CMK (cell line): Measurements from ENCODE around the gene IMMP2L.
"Not testable (repeated sequence)": the region's sequence is repeated elsewhere in the genome, so short reads cannot be mapped to it uniquely, and the experiment has no call there.

ENCODE experiments used
- DNase-seq: peaks from one replicate; pipeline ENCODE4 v3.0.0-alpha.2; 2010; ENCODE audit warnings: low read depth

Gene IMMP2L

GRCh38 chr7:110718503-110719205 lies 843.6 kb downstream of the IMMP2L start:
- DNase-seq = no peak

- DNase-seq = no peak
Observed at GRCh38 chr7:110704225-110704624, 858.1 kb downstream of the IMMP2L start.

GRCh38 chr7:110698576-110698975 lies 863.7 kb downstream of the IMMP2L start:
- DNase-seq = no peak

- no peak for DNase-seq
Observed at GRCh38 chr7:110693344-110693743, 868.9 kb downstream of the IMMP2L start.

DNA sequence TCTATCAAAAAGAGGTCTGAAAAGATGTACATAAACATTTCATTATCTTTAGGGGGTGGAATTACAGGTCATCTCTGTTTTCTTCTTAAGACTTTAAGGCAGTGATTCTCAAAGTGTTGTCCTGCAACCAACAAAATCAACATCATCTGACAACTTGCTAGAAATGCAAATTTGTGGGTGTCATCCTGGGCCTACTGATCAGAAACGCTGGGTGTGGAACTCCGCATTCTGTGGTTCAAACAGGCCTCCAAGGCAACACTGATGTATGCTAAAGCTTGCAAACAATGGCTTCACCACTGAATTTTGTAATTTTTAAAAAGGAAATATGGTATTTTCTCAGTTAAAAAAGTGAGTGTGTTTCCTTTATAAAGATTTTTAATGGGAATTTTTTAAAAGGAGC lies 873.4 kb downstream of the IMMP2L start:
- no peak for DNase-seq

- DNase-seq = no peak
Observed at GRCh38 chr7:110685899-110686298, 876.4 kb downstream of the IMMP2L start.

GRCh38 chr7:110681941-110682340 lies 880.4 kb downstream of the IMMP2L start:
- no peak for DNase-seq

- DNase-seq = no peak
Observed at GRCh38 chr7:110677405-110677804, 884.9 kb downstream of the IMMP2L start.

DNA sequence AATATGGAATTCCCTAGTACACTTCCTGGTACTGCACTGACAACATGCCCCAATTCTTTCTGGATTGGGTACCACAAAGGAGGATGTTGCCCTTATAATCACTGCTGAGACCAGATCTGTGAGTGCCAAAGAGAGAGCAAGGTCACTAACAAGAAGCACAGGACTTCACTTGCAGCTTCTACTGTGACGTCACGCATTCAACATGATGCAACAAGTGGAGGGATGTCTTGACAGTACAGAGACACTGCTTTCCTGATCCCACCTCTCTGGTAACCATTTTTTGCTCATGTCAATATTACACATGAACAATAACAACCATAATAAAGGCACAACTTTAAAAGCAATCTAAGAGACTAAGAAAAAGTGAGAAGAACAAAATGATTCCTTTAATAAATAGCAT lies 885.5 kb downstream of the IMMP2L start:
- no peak for DNase-seq

DNA sequence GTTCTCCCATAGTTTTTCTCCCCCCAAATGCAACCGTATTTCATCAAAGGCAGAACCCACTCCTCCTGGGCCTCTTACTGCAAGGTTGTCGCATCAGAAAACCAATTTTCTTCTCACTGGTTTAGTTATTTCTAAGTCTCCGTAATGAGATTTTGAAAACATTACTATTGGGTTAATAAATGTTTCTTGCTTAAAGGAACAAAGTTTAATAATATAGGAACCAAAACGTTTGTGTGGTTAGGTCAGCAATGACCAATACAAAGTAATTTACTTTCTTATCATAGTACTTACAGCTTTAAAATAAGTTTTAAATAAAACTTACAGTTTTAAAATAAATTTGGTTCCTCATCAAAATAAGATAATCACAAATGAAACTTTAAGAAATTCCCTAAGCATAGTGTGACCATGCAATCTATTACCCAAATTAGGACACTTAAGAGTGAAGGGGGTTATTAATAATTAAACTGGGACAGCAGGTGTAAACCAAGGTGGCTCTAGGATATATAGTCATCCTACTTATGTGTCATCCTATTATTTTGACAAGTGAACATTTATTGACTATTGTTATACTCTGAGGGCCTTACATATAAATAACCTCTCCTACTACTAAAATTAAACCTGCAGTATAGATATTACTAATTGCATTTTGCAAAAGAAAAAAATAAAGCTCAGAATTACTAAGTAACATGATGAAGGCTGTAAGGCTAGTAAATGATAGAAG lies 886.7 kb downstream of the IMMP2L start:
- no peak for DNase-seq

DNA sequence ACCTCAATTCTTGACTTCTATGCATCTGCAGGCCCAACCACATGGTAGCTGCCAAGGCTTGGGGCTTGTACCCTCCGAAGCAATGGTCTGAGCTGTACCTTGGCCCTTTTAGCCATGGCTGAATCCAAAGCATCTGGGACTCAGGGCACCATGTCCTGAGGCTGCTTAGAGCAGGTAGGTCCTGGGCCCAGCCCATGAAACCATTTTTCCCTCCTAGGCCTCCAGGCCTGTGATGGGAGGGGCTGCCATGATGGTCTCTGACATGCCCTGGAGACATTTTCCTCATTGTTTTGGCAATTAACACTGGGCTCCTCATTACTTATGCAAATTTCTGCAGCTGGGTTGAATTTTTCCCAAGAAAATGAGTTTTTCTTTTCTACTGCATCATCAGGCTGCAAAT lies 889.1 kb downstream of the IMMP2L start:
- no peak for DNase-seq

DNA sequence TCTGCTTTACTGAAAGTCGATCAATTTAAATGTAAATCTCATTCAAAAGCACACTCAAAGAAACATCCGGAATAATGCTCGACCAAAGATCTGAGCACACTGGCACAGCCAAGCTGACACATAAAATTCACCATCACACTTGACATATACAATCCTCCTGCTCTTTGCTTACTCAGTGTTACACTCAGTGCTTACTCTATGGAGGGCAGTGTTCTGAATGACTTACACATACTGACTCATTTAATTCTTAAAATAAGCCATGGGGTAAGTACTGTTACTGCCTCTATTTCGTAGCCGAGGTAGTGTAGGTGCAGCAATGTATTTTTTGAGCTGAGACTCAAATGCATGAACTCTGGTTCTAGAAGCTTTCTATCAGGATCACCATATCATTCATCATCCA lies 892.9 kb downstream of the IMMP2L start:
- DNase-seq = no peak

DNA sequence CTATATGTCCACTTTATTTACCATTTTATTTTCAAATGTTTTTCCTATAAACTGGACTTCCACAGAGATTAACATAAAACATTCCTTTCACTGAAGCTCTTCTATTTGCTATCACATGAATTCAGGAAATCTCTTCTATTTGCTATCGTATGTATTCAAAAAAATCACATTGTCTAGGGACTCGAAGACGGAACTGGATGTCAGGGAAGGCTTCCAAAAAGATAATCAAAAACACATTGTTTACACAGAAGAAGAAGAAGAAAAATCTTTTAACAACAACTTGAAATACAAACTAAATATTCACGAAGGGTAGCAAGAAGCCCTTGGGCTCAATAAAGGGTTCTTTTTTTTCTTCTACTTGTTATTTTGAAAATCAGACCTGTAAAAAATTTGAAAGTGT lies 897.5 kb downstream of the IMMP2L start:
- DNase-seq = no peak

DNA sequence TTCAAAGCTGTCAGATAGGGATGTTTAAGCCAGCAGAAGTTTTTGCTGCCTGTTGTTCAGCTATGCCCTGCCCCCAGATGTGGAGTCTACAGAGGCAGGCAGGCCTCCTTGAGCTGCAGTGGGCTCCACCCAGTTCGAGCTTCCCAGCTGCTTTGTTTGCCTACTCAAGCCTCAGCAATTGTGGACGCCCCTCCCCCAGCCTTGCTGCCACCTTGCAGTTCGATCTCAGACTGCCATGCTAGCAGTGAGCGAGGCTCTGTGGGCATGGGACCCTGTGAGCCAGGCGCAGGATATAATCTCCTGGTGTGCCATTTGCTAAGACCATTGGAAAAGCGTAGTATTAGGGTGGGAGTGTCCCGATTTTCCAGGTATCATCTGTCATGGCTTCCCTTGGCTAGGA lies 901.7 kb downstream of the IMMP2L start:
- DNase-seq = not testable (repeated sequence)

DNA sequence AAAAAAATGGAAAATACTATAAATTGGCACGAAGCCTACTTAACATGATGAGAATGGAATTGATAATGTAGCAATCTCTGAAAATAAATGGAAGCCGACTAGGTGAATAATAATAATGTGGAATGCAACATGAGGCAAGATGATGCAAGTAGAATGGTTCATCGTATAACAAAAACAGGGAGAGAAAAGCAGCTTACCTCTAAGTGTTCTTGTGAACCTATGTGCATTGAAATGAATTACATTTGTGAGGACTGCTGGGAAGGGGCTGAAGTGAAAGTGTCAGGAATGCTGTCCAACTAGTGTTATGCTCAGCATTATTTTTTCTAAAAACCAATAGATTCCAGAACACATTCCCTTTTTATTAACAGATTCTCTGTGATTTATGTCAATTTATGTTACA lies 912.0 kb downstream of the IMMP2L start:
- DNase-seq = no peak

GRCh38 chr7:110647266-110647665 lies 915.0 kb downstream of the IMMP2L start:
- no peak for DNase-seq

DNA sequence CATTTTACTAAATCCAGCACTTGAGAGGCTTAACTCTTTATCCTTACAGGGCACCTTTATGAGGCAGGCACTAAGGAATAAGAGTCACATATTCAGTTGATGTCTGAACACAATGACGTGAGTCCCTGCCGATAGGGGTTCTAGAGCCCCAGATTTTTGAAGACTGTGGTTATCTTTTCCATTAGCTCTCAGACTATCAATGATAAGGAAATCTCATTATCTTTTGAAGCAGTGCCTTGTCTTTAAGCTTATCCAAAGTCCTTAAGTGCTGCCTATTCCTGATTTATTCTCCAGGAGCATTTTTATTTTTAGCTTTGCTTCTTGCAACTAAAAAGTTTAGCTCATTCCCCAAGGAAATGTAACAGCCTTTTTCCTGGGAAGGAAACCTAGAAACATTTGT lies 915.5 kb downstream of the IMMP2L start:
- DNase-seq = no peak

DNA sequence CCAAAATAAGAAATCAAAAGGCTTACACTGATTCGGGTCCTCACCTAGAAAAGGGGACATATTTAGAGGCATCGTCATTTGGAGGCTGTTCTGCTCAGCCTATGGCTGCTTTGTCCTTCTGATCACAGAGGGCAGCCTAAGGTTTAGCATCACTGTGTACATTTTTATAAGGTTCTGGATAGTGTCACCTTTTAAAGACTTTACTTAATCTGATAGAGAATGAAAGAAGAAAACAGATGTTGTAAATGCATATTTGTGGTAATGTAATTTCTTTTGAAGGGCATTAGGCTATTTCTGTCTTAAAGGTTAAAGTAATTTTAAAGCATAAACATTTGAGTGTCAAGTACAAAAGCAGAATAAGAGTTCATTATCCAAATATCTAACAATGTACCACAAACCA lies 916.7 kb downstream of the IMMP2L start:
- DNase-seq = no peak

- DNase-seq = no peak
Observed at GRCh38 chr7:110645060-110645459, 917.2 kb downstream of the IMMP2L start.

DNA sequence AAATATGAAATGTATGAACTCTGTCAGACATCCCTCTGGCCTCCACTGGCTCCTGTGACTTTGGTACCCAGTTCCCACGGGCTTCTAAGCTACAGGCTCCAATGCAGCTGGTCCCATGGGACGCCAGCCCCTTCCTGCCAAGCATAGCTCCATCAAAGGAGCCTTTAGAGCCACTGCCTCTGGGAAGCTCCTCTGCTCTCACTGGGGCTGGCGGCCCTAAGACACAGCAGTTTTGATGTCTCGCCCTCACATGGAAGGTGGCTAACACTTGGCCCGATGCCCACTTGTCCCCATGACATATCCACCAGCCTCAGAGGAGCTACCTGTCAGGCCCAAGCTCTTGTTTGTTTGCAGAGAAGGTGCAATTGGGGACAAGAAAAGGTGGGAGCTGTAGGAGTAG lies 925.0 kb downstream of the IMMP2L start:
- DNase-seq = no peak

GRCh38 chr7:110633313-110633712 lies 929.0 kb downstream of the IMMP2L start:
- DNase-seq = no peak

DNA sequence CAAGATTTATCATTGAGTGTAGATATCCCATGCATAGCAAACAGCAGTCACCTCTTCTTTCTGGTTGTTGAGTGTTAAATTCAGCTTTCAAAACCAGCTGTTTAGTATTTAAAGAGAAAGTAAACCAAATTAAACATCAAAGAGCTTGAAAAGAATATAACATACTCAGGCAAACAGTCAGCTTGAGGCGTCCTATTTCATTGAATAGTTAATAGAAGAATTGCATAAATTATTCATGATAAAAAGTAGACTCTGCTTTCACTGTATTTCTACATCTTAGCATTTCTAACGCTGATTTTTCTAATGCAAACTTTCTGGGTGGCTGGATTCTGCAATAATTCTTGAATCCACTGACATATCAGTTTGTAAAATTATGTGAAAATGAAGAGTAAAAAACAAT lies 935.9 kb downstream of the IMMP2L start:
- DNase-seq = no peak

GRCh38 chr7:110625294-110625693 lies 937.0 kb downstream of the IMMP2L start:
- no peak for DNase-seq

GRCh38 chr7:110623436-110623835 lies 938.9 kb downstream of the IMMP2L start:
- DNase-seq = no peak
